GM23338 (cell line): Measurements from ENCODE around the gene PPP2R2D. TPM values are rescaled to one million over a fixed set of nuclear protein-coding genes. Genes with fewer than 3 reads are reported as not detected.
A peak's percentile ranks its signal among the peaks of the same experiment; 100 is the strongest.

Source experiments
- ATAC-seq: fragments of 200-7000 bp; cut with Tn5 transposase; 3 replicates; pipeline ENCODE4 v1.9.1; 2020
- DNase-seq: peaks from one replicate; pipeline ENCODE4 v3.0.0-alpha.2; 2015; ENCODE audit warnings: low spot score
- H2AFZ ChIP-seq: fragments of 200-600 bp; sonication (generic); 2 replicates; pipeline ENCODE4 v1.8.0; 2016; ENCODE audit warnings: antibody characterized with exemption, mild to moderate bottlenecking, moderate library complexity
- H3F3A ChIP-seq: fragments of 200-600 bp; sonication (generic); replicated peaks from 2 replicates; pipeline ENCODE4 v1.8.0; 2017; ENCODE audit warnings: antibody characterized with exemption, mixed run types, low read depth
- H3K27ac ChIP-seq: fragments of 200-600 bp; sonication (generic); 2 replicates; pipeline ENCODE4 v1.6.1; 2016; ENCODE audit warnings: low read depth
- H3K27me3 ChIP-seq: fragments of 200-600 bp; sonication (generic); 2 replicates; pipeline ENCODE4 v1.8.0; 2016; ENCODE audit warnings: mild to moderate bottlenecking, mixed run types, moderate library complexity; ENCODE audit not compliant: insufficient read depth
- H3K36me3 ChIP-seq: fragments of 200-600 bp; sonication (generic); 2 replicates; pipeline ENCODE4 v1.8.0; 2016; ENCODE audit warnings: mild to moderate bottlenecking; ENCODE audit not compliant: insufficient read depth
- H3K4me1 ChIP-seq: fragments of 200-600 bp; sonication (generic); 2 replicates; pipeline ENCODE4 v1.8.0; 2016; ENCODE audit warnings: mild to moderate bottlenecking, moderate library complexity; ENCODE audit not compliant: insufficient read depth
- H3K4me2 ChIP-seq: fragments of 200-600 bp; sonication (generic); 2 replicates; pipeline ENCODE4 v1.7.1; 2017; ENCODE audit warnings: mixed run types
- H3K4me3 ChIP-seq: fragments of 200-600 bp; sonication (generic); 2 replicates; pipeline ENCODE4 v1.6.1; 2016; ENCODE audit warnings: mixed run types
- H3K79me2 ChIP-seq: fragments of 200-600 bp; sonication (generic); replicated peaks from 2 replicates; pipeline ENCODE4 v1.8.0; 2017; ENCODE audit warnings: mild to moderate bottlenecking; ENCODE audit not compliant: insufficient read depth
- H3K9me2 ChIP-seq: fragments of 200-600 bp; sonication (generic); 2 replicates; pipeline ENCODE4 v1.8.0; 2017; ENCODE audit not compliant: insufficient read depth
- H4K20me1 ChIP-seq: fragments of 200-600 bp; sonication (generic); replicated peaks from 2 replicates; pipeline ENCODE4 v1.8.0; 2017; ENCODE audit warnings: mild to moderate bottlenecking; ENCODE audit not compliant: insufficient read depth
- H3K27ac Mint-ChIP-seq: 2 replicates; pipeline ENCODE4 v1.8.0; 2020; ENCODE audit warnings: inconsistent platforms, mild to moderate bottlenecking, moderate library complexity, mixed read lengths
- H3K27me3 Mint-ChIP-seq: 3 replicates; pipeline ENCODE4 v1.8.0; 2022; ENCODE audit warnings: low read depth, mild to moderate bottlenecking, moderate library complexity, mixed read lengths, inconsistent platforms; ENCODE audit not compliant: insufficient read depth, poor library complexity
- H3K36me3 Mint-ChIP-seq: 3 replicates; pipeline ENCODE4 v1.8.0; 2021; ENCODE audit warnings: low read depth, mild to moderate bottlenecking, inconsistent platforms, moderate library complexity, mixed read lengths
- H3K4me1 Mint-ChIP-seq: 3 replicates; pipeline ENCODE4 v1.8.0; 2020; ENCODE audit warnings: mild to moderate bottlenecking, inconsistent platforms, mixed read lengths
- H3K4me3 Mint-ChIP-seq: 3 replicates; pipeline ENCODE4 v1.8.0; 2021; ENCODE audit warnings: moderate library complexity, mild to moderate bottlenecking, inconsistent platforms, mixed read lengths
- H3K9me3 Mint-ChIP-seq: 3 replicates; pipeline ENCODE4 v1.8.0; 2020; ENCODE audit warnings: moderate library complexity, mild to moderate bottlenecking, inconsistent platforms, mixed read lengths
- CREB1 ChIP-seq: fragments of 250-450 bp; sonication (Bioruptor Pico); IDR thresholded peaks from 2 replicates; pipeline ENCODE4 v1.5.0; 2020; ENCODE audit warnings: low read depth, mild to moderate bottlenecking, moderate library complexity
- CTCF ChIP-seq, 2 experiments: fragments of 200-600 bp in 1 of 2; sonication (generic) in 1 of 2; conservative IDR thresholded peaks; 2 replicates each; pipeline versions ENCODE4 v1.5.1 to v1.6.1; 2016 to 2017; ENCODE audit warnings: antibody characterized with exemption in 2 of 2, low read depth in 2 of 2, mild to moderate bottlenecking in 2 of 2, moderate library complexity in 1 of 2
- ETS1 ChIP-seq: IDR thresholded peaks from 2 replicates; pipeline ENCODE4 v1.6.1; 2016; ENCODE audit warnings: antibody characterized with exemption
- EZH2 ChIP-seq: fragments of 200-600 bp; sonication (generic); IDR thresholded peaks from one replicate; pipeline ENCODE4 v1.8.0; 2017; ENCODE audit warnings: antibody characterized with exemption, mild to moderate bottlenecking, low read depth; ENCODE audit not compliant: unreplicated experiment
- EZH2phosphoT487 ChIP-seq: fragments of 200-600 bp; sonication (generic); IDR thresholded peaks from one replicate; pipeline ENCODE4 v1.8.1; 2018; ENCODE audit warnings: antibody characterized with exemption; ENCODE audit not compliant: unreplicated experiment
- JUNB ChIP-seq: IDR thresholded peaks from one replicate; pipeline ENCODE4 v1.6.1; 2016; ENCODE audit warnings: antibody characterized with exemption; ENCODE audit not compliant: unreplicated experiment
- POLR2AphosphoS5 ChIP-seq: IDR thresholded peaks from 2 replicates; pipeline ENCODE4 v1.6.1; 2016; ENCODE audit warnings: antibody characterized with exemption, low read depth
- REST ChIP-seq: IDR thresholded peaks from one replicate; pipeline ENCODE4 v1.6.1; 2018; ENCODE audit warnings: antibody characterized with exemption; ENCODE audit not compliant: unreplicated experiment
- STAT1 ChIP-seq: IDR thresholded peaks from one replicate; pipeline ENCODE4 v1.6.1; 2016; ENCODE audit warnings: antibody characterized with exemption; ENCODE audit not compliant: unreplicated experiment
- ZNF114 ChIP-seq: fragments of 250-450 bp; sonication (Bioruptor Pico); IDR thresholded peaks from 2 replicates; pipeline ENCODE4 v1.5.0; 2020; ENCODE audit warnings: mild to moderate bottlenecking, moderate library complexity
- ZNF331 ChIP-seq: fragments of 250-450 bp; sonication (Bioruptor Pico); IDR thresholded peaks from 2 replicates; pipeline ENCODE4 v1.5.0; 2020; ENCODE audit warnings: low read depth, mild to moderate bottlenecking, moderate library complexity
- polyA plus RNA-seq: library from polyadenylated mRNA; unstranded; fragments of >200 nt; fragmentation: Nextera tagmentation; extraction: Ambion mirVana; gene quantifications from 2 replicates; pipeline ENCODE4 v1.2.1, GENCODE V29; 2016
- total RNA-seq: library from RNA; depleted of rRNA; stranded (reverse); fragments of >200 nt; shearing (Covaris generic); gene quantifications from 2 replicates; pipeline ENCODE4 v1.2.3, GENCODE V29; 2014

Gene PPP2R2D
- total and polyA plus RNA-seq, 2 experiments from 2014 or later, result 28.8 to 33.7 TPM

GRCh38 chr10:131979336-131979735 is 78.5 kb downstream of the PPP2R2D start (continued):
- TF ChIP-seq ZNF331 (CRISPR knock-in tag), result no peak
- TF ChIP-seq ETS1, result no peak
- no peak for TF ChIP-seq CREB1 (CRISPR knock-in tag)
- TF ChIP-seq JUNB, result no peak
- TF ChIP-seq POLR2AphosphoS5, result no peak
- TF ChIP-seq CTCF (conservative IDR thresholded peaks at IDR 0.05; ENCODE audit: low read depth in 2 of 2), result no peak
- no peak for TF ChIP-seq STAT1
- no peak for TF ChIP-seq REST
- no peak for TF ChIP-seq ZNF114 (CRISPR knock-in tag)
- TF ChIP-seq EZH2phosphoT487, result no peak

GRCh38 chr10:131979821-131980270 is 79.0 kb downstream of the PPP2R2D start:
- no peak overlapping the region for H2AFZ ChIP-seq
- Mint-ChIP-seq H3K27ac (no peak overlapping the region), H3K4me1 (peaks cover 30% of the 10 kb centered on the region), H3K9me3 (0 out of 3 replicates have a peak, but pooled peaks cover 3% of the 10 kb centered on the region), H3K27me3 (peaks cover 30% of the 10 kb centered on the region), H3K36me3 (peaks cover 19% of the 10 kb centered on the region), H3K4me3 (peak overlapping the region; percentile 63)
- peaks cover 33% of the 10 kb centered on the region for H3K4me1 ChIP-seq
- ATAC-seq (peak; percentile 7; the same call in 2 of the 3 replicates), DNase-seq (no peak)
- H3K36me3 ChIP-seq, result no peaks in the 10 kb centered on the region
- peaks cover 36% of the 10 kb centered on the region for H3K79me2 ChIP-seq
- H4K20me1 ChIP-seq, result peaks cover 29% of the 10 kb centered on the region
- no peaks in the 10 kb centered on the region for H3K9me2 ChIP-seq
- H3K4me2 ChIP-seq, result peak overlapping the region; percentile 69
- no peaks in the 10 kb centered on the region; the same call in 1 of the 2 replicates for H3F3A ChIP-seq
- H3K27ac ChIP-seq, result no peak overlapping the region
- peaks cover 52% of the 10 kb centered on the region for H3K27me3 ChIP-seq
- peak overlapping the region; percentile 49 for H3K4me3 ChIP-seq
- TF ChIP-seq CTCF (conservative IDR thresholded peaks at IDR 0.05; ENCODE audit: low read depth in 2 of 2), result no peak
- no peak for TF ChIP-seq REST
- TF ChIP-seq EZH2phosphoT487, result no peak
- TF ChIP-seq EZH2, result no peak
